ENCODE measurements around the gene NCKAP5. TPM values are rescaled to one million over a fixed set of nuclear protein-coding genes. Genes with fewer than 3 reads are reported as not detected.

Gene NCKAP5
- total and polyA plus RNA-seq, 2 experiments from 2014 or later = 0.65 to 0.86 TPM

DNA sequence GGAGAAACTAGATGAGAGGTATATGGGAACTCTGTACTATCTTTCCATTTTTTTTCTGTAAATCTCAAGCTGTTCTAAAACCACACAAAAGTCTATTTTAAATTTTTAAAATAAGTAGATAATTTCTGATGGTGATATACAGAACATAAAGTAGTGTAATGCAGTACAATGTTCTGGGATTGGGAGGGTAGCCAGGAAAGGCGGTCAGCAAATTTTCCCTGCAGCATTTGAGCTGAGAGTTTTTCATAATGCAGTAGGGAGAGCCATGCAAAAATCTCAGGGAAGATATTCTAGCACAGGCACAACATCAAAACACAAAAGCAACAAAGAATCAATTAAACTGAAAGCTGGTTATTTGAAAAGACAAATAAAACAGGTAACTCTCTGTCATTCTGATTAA lies 141.5 kb downstream of the NCKAP5 start:
- Histone ChIP-seq H3F3A (ENCODE audit: insufficient read depth) (no peaks in the 10 kb centered on the region), H3K4me2 (ENCODE audit: unreplicated experiment) (no peak overlapping the region), H3K27ac (no peak overlapping the region), H3K9me2 (ENCODE audit: insufficient read depth) (no peaks in the 10 kb centered on the region), H3K9me3 (ENCODE audit: low read depth) (no peaks in the 10 kb centered on the region), H3K9ac (no peak overlapping the region), H3K4me1 (ENCODE audit: insufficient read depth) (no peaks in the 10 kb centered on the region), H3K4me3 (no peak overlapping the region), H2AFZ (no peak overlapping the region), H3K36me3 (ENCODE audit: low read depth) (no peaks in the 10 kb centered on the region), H4K20me1 (ENCODE audit: insufficient read depth) (no peaks in the 10 kb centered on the region), H3K79me2 (ENCODE audit: insufficient read depth) (no peaks in the 10 kb centered on the region), H3K27me3 (replicated peaks; ENCODE audit: insufficient read depth) (no peaks in the 10 kb centered on the region)
- TF ChIP-seq EZH2phosphoT487 (IDR thresholded peaks at IDR 0.05; ENCODE audit: insufficient read depth, low read depth) (no peak), EZH2 (IDR thresholded peaks at IDR 0.05; ENCODE audit: insufficient read depth, poor library complexity, severe bottlenecking) (no peak)
- in situ Hi-C loops (cut with MboI) = no loop called here
- DNase-seq = no peak
- WGBS, 2 experiments (ENCODE audit: low coverage in 1 of 2, low lambda C conversion rate in 2 of 2, missing lambda C conversion rate in 2 of 2) = 45 to 58% methylated on average over 1 of the region's 1 CpG

DNA sequence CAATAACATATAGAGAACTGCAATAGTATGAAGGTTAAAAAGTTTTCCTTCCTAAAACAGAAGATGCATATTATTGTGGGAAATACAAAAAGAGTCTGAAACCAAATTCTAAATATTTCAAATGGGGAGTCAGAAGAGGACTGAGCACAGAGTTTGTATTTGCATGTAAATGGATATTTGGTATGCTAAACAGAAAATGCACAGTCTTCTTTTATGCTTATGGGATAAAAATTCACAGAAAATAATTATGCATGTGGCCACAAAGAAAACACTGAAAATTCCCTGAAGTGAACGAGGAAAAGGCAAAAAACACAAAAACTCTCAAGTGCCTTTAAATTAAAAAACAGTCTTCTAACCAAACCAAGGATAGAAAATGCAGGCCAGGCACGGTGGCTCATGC lies 142.7 kb downstream of the NCKAP5 start:
- WGBS, 2 experiments (ENCODE audit: low coverage in 1 of 2, low lambda C conversion rate in 2 of 2, missing lambda C conversion rate in 2 of 2) = 49 to 55% methylated on average over 2 of the region's 2 CpGs
- no peaks in the 10 kb centered on the region for H3K9me3 ChIP-seq (ENCODE audit: low read depth)
- H3K36me3 ChIP-seq (ENCODE audit: low read depth) = no peaks in the 10 kb centered on the region
- H3F3A ChIP-seq (ENCODE audit: insufficient read depth) = no peaks in the 10 kb centered on the region
- H3K27me3 ChIP-seq (replicated peaks; ENCODE audit: insufficient read depth) = no peaks in the 10 kb centered on the region
- H3K79me2 ChIP-seq (ENCODE audit: insufficient read depth) = no peaks in the 10 kb centered on the region
- no peaks in the 10 kb centered on the region for H3K9me2 ChIP-seq (ENCODE audit: insufficient read depth)
- no peak overlapping the region for H3K9ac ChIP-seq
- no peaks in the 10 kb centered on the region for H3K4me1 ChIP-seq (ENCODE audit: insufficient read depth)
- no peak for TF ChIP-seq EZH2 (IDR thresholded peaks at IDR 0.05; ENCODE audit: insufficient read depth, poor library complexity, severe bottlenecking)
- TF ChIP-seq EZH2phosphoT487 (IDR thresholded peaks at IDR 0.05; ENCODE audit: insufficient read depth, low read depth) = no peak
- H2AFZ ChIP-seq = no peak overlapping the region
- no peak overlapping the region for H3K27ac ChIP-seq
- no peak overlapping the region for H3K4me3 ChIP-seq
- no peak for DNase-seq
- H4K20me1 ChIP-seq (ENCODE audit: insufficient read depth) = no peaks in the 10 kb centered on the region
- in situ Hi-C loops (cut with MboI) = no loop called here
- no peak overlapping the region for H3K4me2 ChIP-seq (ENCODE audit: unreplicated experiment)

DNA sequence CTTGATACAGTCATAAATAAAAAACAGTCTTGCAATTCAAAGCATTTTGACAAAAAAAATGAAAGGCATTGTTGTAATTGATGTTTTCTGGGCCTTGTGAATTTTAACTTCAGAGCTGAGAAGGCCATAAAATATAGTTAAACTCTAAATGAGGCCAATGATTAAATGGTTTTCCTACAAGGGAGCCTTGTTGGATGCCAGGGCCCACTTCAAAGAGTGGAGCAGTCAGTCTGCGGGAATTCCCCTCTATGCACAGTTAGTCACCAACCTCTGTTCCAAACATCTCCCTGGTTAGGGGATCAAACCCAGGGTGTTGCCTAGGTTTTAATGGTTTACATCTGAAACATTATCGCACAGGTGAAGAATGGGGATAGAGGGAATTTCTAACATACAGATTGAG lies 143.4 kb downstream of the NCKAP5 start:
- peak; percentile 31 for DNase-seq
- no peak overlapping the region for H3K4me2 ChIP-seq (ENCODE audit: unreplicated experiment)

DNA sequence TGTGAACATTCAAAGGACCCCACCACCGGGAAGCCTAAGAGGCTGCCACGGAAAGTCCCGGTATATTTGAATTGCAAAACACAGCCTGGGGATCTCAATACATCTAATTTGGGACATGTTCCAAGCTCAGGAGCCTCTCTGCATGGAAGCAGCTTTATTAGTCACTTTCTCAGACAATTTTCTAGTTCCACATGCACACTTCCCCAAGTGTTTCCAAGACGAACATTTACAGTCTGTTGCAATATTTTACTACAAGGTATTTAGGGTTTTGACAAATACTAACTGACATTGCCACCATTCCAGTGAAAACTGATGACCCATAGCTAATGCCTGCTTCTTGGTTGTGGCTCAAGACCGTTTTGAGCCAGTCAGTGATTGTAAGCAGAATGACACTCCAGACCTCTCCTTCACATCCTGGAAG lies 145.3 kb downstream of the NCKAP5 start:
- Histone ChIP-seq H3K4me1 (ENCODE audit: insufficient read depth) (no peaks in the 10 kb centered on the region), H3K36me3 (ENCODE audit: low read depth) (no peaks in the 10 kb centered on the region), H4K20me1 (ENCODE audit: insufficient read depth) (no peaks in the 10 kb centered on the region), H3F3A (ENCODE audit: insufficient read depth) (no peaks in the 10 kb centered on the region), H3K4me2 (ENCODE audit: unreplicated experiment) (no peak overlapping the region), H3K27me3 (replicated peaks; ENCODE audit: insufficient read depth) (no peaks in the 10 kb centered on the region), H3K9me2 (ENCODE audit: insufficient read depth) (no peaks in the 10 kb centered on the region), H2AFZ (no peak overlapping the region), H3K9ac (no peak overlapping the region), H3K79me2 (ENCODE audit: insufficient read depth) (no peaks in the 10 kb centered on the region), H3K27ac (no peak overlapping the region), H3K4me3 (no peak overlapping the region), H3K9me3 (ENCODE audit: low read depth) (no peaks in the 10 kb centered on the region)
- 24 to 29% methylated on average over 5 of the region's 5 CpGs for WGBS, 2 experiments (ENCODE audit: low coverage in 1 of 2, low lambda C conversion rate in 2 of 2, missing lambda C conversion rate in 2 of 2)
- in situ Hi-C loops (cut with MboI) = no loop called here
- TF ChIP-seq EZH2 (IDR thresholded peaks at IDR 0.05; ENCODE audit: insufficient read depth, poor library complexity, severe bottlenecking) = no peak
- no peak for TF ChIP-seq EZH2phosphoT487 (IDR thresholded peaks at IDR 0.05; ENCODE audit: insufficient read depth, low read depth)
- DNase-seq = peak; percentile 50

More for the DNA sequence above, 143.4 kb downstream of the NCKAP5 start:
- TF ChIP-seq EZH2phosphoT487 (IDR thresholded peaks at IDR 0.05; ENCODE audit: insufficient read depth, low read depth) (no peak), EZH2 (IDR thresholded peaks at IDR 0.05; ENCODE audit: insufficient read depth, poor library complexity, severe bottlenecking) (no peak)
- H4K20me1 ChIP-seq (ENCODE audit: insufficient read depth) = no peaks in the 10 kb centered on the region
- H2AFZ ChIP-seq = no peak overlapping the region
- no peaks in the 10 kb centered on the region for H3F3A ChIP-seq (ENCODE audit: insufficient read depth)
- no peaks in the 10 kb centered on the region for H3K9me2 ChIP-seq (ENCODE audit: insufficient read depth)
- H3K9me3 ChIP-seq (ENCODE audit: low read depth) = no peaks in the 10 kb centered on the region
- 46 to 53% methylated on average over 2 of the region's 2 CpGs for WGBS, 2 experiments (ENCODE audit: low coverage in 1 of 2, low lambda C conversion rate in 2 of 2, missing lambda C conversion rate in 2 of 2)
- H3K27ac ChIP-seq = no peak overlapping the region
- H3K36me3 ChIP-seq (ENCODE audit: low read depth) = no peaks in the 10 kb centered on the region
- no peaks in the 10 kb centered on the region for H3K27me3 ChIP-seq (replicated peaks; ENCODE audit: insufficient read depth)
- in situ Hi-C loops (cut with MboI) = no loop called here
- no peak overlapping the region for H3K9ac ChIP-seq
- H3K4me3 ChIP-seq = no peak overlapping the region
- no peaks in the 10 kb centered on the region for H3K79me2 ChIP-seq (ENCODE audit: insufficient read depth)
- no peaks in the 10 kb centered on the region for H3K4me1 ChIP-seq (ENCODE audit: insufficient read depth)

Data from GM23248 (cell line).